WTC11 (cell line): Measurements from ENCODE around the gene POU2F1. TPM values are rescaled to one million over a fixed set of nuclear protein-coding genes. Genes with fewer than 3 reads are reported as not detected.

Experiments used
- ATAC-seq: fragments of 200-7000 bp; cut with Tn5 transposase; 2 replicates; pipeline ENCODE4 v1.10.0; 2021; ENCODE audit warnings: mild to moderate bottlenecking, moderate library complexity
- CTCF ChIA-PET: fragments of 300-600 bp; sonication (Branson Sonifier 250); formaldehyde crosslinking; loops from one replicate; lab custom pipeline; 2021; ENCODE audit warnings: antibody characterized with exemption; lab: Charles Lee
- POLR2A ChIA-PET: fragments of 350-600 bp; sonication (Branson Sonifier 250); formaldehyde crosslinking; loops from one replicate; lab custom pipeline; 2021; ENCODE audit warnings: antibody characterized with exemption; lab: Charles Lee
- DNase-seq: peaks from one replicate; pipeline ENCODE4 v3.0.0; 2021; ENCODE audit warnings: low spot score
- H3K27ac Mint-ChIP-seq: 2 replicates; pipeline ENCODE4 v1.8.0; 2021; ENCODE audit warnings: mixed read lengths
- H3K27me3 Mint-ChIP-seq: 2 replicates; pipeline ENCODE4 v1.8.0; 2021; ENCODE audit warnings: low read depth, mild to moderate bottlenecking, moderate library complexity, mixed read lengths
- H3K36me3 Mint-ChIP-seq: 2 replicates; pipeline ENCODE4 v1.8.0; 2021; ENCODE audit warnings: mixed read lengths
- H3K4me1 Mint-ChIP-seq: 2 replicates; pipeline ENCODE4 v1.8.0; 2022; ENCODE audit warnings: mixed read lengths
- H3K4me3 Mint-ChIP-seq: 2 replicates; pipeline ENCODE4 v1.8.0; 2021; ENCODE audit warnings: mild to moderate bottlenecking, moderate library complexity, mixed read lengths
- H3K9me3 Mint-ChIP-seq: 2 replicates; pipeline ENCODE4 v1.8.0; 2021; ENCODE audit warnings: mixed read lengths
- ETV6 ChIP-seq: sonication (generic); formaldehyde crosslinking; IDR thresholded peaks from 2 replicates; pipeline ENCODE4 v1.8.1; 2022; ENCODE audit warnings: mild to moderate bottlenecking, missing genetic modification reagents
- FOXK1 ChIP-seq: sonication (generic); formaldehyde crosslinking; IDR thresholded peaks from 2 replicates; pipeline ENCODE4 v1.8.0; 2022; ENCODE audit warnings: mild to moderate bottlenecking, moderate library complexity, missing genetic modification reagents
- FOXP1 ChIP-seq: sonication (generic); formaldehyde crosslinking; IDR thresholded peaks from 2 replicates; pipeline ENCODE4 v1.8.0; 2022; ENCODE audit warnings: missing genetic modification reagents, mild to moderate bottlenecking, moderate library complexity, borderline replicate concordance
- GABPB1 ChIP-seq: sonication (generic); formaldehyde crosslinking; IDR thresholded peaks from 2 replicates; pipeline ENCODE4 v1.8.1; 2023; ENCODE audit warnings: mild to moderate bottlenecking, missing genetic modification reagents
- HMGA2 ChIP-seq: fragments of 250-450 bp; sonication (Bioruptor Pico); IDR thresholded peaks from 2 replicates; pipeline ENCODE4 v1.4.0; 2021; ENCODE audit warnings: mild to moderate bottlenecking, moderate library complexity
- NFE2L1 ChIP-seq: sonication (generic); formaldehyde crosslinking; IDR thresholded peaks from 2 replicates; pipeline ENCODE4 v1.8.1; 2023; ENCODE audit warnings: missing genetic modification reagents
- RELA ChIP-seq: sonication (generic); formaldehyde crosslinking; IDR thresholded peaks from 2 replicates; pipeline ENCODE4 v1.8.1; 2022; ENCODE audit warnings: missing genetic modification reagents, mild to moderate bottlenecking, borderline replicate concordance
- RORB ChIP-seq: fragments of 250-450 bp; sonication (Bioruptor Pico); IDR thresholded peaks from 2 replicates; pipeline ENCODE4 v1.9.0; 2021; ENCODE audit warnings: mild to moderate bottlenecking
- SMAD3 ChIP-seq: sonication (generic); formaldehyde crosslinking; IDR thresholded peaks from 2 replicates; pipeline ENCODE4 v1.8.0; 2022; ENCODE audit warnings: missing genetic modification reagents, mild to moderate bottlenecking, borderline replicate concordance
- SOX15 ChIP-seq: fragments of 250-450 bp; sonication (Bioruptor Pico); IDR thresholded peaks from 2 replicates; pipeline ENCODE4 v1.9.0; 2021; ENCODE audit warnings: mild to moderate bottlenecking
- SP1 ChIP-seq: sonication (generic); formaldehyde crosslinking; conservative IDR thresholded peaks from 2 replicates; pipeline ENCODE4 v1.8.1; 2022; ENCODE audit warnings: missing genetic modification reagents
- TCF7 ChIP-seq: sonication (generic); formaldehyde crosslinking; IDR thresholded peaks from 2 replicates; pipeline ENCODE4 v1.8.0; 2022; ENCODE audit warnings: mild to moderate bottlenecking, low read depth, missing genetic modification reagents, moderate library complexity
- TEAD1 ChIP-seq: sonication (generic); formaldehyde crosslinking; IDR thresholded peaks from 2 replicates; pipeline ENCODE4 v1.8.0; 2022; ENCODE audit warnings: mild to moderate bottlenecking, missing genetic modification reagents
- TEAD4 ChIP-seq: sonication (generic); formaldehyde crosslinking; IDR thresholded peaks from 2 replicates; pipeline ENCODE4 v1.8.0; 2022; ENCODE audit warnings: mild to moderate bottlenecking, missing genetic modification reagents
- TP53 ChIP-seq: sonication (generic); formaldehyde crosslinking; IDR thresholded peaks from 2 replicates; pipeline ENCODE4 v1.8.1; 2023; ENCODE audit warnings: mild to moderate bottlenecking, missing genetic modification reagents
- ZNF219 ChIP-seq: sonication (generic); formaldehyde crosslinking; IDR thresholded peaks from 2 replicates; pipeline ENCODE4 v1.8.0; 2023; ENCODE audit warnings: missing genetic modification reagents, mild to moderate bottlenecking, borderline replicate concordance
- ZNF263 ChIP-seq: sonication (generic); formaldehyde crosslinking; IDR thresholded peaks from 2 replicates; pipeline ENCODE4 v1.8.1; 2022; ENCODE audit warnings: low read depth, mild to moderate bottlenecking, moderate library complexity, missing genetic modification reagents
- ZNF416 ChIP-seq: fragments of 250-450 bp; sonication (Bioruptor Pico); IDR thresholded peaks from 2 replicates; pipeline ENCODE4 v1.9.0; 2021; ENCODE audit warnings: mild to moderate bottlenecking, inconsistent platforms
- total RNA-seq: library from RNA; stranded (reverse); gene quantifications from 3 replicates; pipeline ENCODE4 v1.2.3, GENCODE V29; 2021
- TF ChIP-seq, protein P1 (sequence below): fragments of 250-450 bp; sonication (Bioruptor Pico); IDR thresholded peaks from 2 replicates; pipeline ENCODE4 v1.9.0; 2021; ENCODE audit warnings: mild to moderate bottlenecking, borderline replicate concordance
- TF ChIP-seq, protein P2 (sequence below): sonication (generic); formaldehyde crosslinking; IDR thresholded peaks from 2 replicates; pipeline ENCODE4 v1.8.1; 2023; ENCODE audit warnings: mild to moderate bottlenecking, missing genetic modification reagents
- TF ChIP-seq, protein P3 (sequence below): sonication (generic); formaldehyde crosslinking; IDR thresholded peaks from 2 replicates; pipeline ENCODE4 v1.8.0; 2022; ENCODE audit warnings: mild to moderate bottlenecking, missing genetic modification reagents
- TF ChIP-seq, protein P4 (sequence below): sonication (generic); formaldehyde crosslinking; IDR thresholded peaks from 2 replicates; pipeline ENCODE4 v1.8.1; 2022; ENCODE audit warnings: mild to moderate bottlenecking, moderate library complexity, missing genetic modification reagents
- TF ChIP-seq, protein P5 (sequence below): sonication (generic); formaldehyde crosslinking; IDR thresholded peaks from 2 replicates; pipeline ENCODE4 v1.8.0; 2022; ENCODE audit warnings: missing genetic modification reagents

POU2F1 gene
- total RNA-seq, 1 experiment from 2014 or later = 51.3 TPM

DNA sequence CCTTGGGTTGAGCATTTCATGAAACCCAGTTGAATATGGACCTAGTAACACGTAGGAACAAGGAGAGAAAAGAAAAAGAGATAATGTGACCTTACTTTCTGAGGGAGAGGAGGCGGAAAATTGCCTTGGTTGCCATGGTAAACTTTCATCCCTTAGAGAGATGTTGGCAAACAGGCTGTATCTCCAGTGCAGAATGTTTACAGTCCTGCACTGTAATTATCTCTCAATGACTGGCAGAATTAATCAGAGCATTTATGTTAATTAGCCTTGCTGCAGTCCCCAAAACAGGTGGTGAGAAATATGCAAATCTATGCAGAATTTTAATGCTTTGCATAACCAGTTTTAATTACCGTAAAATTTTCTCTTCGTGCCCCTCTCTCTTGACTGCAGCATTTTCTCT is 150.3 kb downstream of the POU2F1 start:
- DNase-seq = no peak
- Mint-ChIP-seq H3K9me3 (no peaks in the 10 kb centered on the region), H3K27ac (peak overlapping the region; percentile 67; the same call in 1 of the 2 replicates), H3K4me1 (peaks cover 46% of the 10 kb centered on the region), H3K4me3 (no peak overlapping the region), H3K27me3 (no peaks in the 10 kb centered on the region), H3K36me3 (peaks cover 4% of the 10 kb centered on the region; the same call in 1 of the 2 replicates)
- TF ChIP-seq, protein P1, sequence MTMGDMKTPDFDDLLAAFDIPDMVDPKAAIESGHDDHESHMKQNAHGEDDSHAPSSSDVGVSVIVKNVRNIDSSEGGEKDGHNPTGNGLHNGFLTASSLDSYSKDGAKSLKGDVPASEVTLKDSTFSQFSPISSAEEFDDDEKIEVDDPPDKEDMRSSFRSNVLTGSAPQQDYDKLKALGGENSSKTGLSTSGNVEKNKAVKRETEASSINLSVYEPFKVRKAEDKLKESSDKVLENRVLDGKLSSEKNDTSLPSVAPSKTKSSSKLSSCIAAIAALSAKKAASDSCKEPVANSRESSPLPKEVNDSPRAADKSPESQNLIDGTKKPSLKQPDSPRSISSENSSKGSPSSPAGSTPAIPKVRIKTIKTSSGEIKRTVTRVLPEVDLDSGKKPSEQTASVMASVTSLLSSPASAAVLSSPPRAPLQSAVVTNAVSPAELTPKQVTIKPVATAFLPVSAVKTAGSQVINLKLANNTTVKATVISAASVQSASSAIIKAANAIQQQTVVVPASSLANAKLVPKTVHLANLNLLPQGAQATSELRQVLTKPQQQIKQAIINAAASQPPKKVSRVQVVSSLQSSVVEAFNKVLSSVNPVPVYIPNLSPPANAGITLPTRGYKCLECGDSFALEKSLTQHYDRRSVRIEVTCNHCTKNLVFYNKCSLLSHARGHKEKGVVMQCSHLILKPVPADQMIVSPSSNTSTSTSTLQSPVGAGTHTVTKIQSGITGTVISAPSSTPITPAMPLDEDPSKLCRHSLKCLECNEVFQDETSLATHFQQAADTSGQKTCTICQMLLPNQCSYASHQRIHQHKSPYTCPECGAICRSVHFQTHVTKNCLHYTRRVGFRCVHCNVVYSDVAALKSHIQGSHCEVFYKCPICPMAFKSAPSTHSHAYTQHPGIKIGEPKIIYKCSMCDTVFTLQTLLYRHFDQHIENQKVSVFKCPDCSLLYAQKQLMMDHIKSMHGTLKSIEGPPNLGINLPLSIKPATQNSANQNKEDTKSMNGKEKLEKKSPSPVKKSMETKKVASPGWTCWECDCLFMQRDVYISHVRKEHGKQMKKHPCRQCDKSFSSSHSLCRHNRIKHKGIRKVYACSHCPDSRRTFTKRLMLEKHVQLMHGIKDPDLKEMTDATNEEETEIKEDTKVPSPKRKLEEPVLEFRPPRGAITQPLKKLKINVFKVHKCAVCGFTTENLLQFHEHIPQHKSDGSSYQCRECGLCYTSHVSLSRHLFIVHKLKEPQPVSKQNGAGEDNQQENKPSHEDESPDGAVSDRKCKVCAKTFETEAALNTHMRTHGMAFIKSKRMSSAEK = no peak
- TF ChIP-seq TEAD1 (CRISPR knock-in tag) = no peak
- TF ChIP-seq ZNF263 = no peak
- TF ChIP-seq HMGA2 = no peak
- no peak for TF ChIP-seq NFE2L1 (CRISPR knock-in tag)
- POLR2A ChIA-PET = no interaction called here
- ATAC-seq = no peak
- CTCF ChIA-PET = no interaction called here

DNA sequence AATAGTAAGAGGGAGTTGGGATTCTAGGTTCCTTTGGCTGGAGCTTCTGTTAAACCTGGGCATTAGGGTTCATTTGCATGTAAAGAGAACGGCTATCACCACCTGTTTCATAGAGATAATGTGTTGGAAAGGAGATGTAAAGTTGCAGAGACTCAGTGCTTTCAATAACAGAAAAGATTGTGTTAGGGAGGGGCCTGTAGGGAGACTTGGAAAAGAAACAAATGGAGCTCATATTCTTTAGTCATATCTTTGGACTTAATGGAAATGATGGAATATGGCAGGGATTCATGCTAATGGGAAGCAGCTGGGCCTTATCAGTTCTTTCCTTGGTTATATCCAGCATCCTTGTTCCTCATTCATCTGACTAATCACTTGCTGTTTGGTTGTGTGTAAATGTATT is 152.7 kb downstream of the POU2F1 start:
- Mint-ChIP-seq H3K4me1 (peaks cover 42% of the 10 kb centered on the region), H3K27me3 (no peaks in the 10 kb centered on the region), H3K9me3 (no peaks in the 10 kb centered on the region), H3K27ac (peak overlapping the region; percentile 20), H3K4me3 (no peak overlapping the region), H3K36me3 (peaks cover 15% of the 10 kb centered on the region)
- ChIA-PET CTCF (interaction anchor here (0.5 to 2.1 kb wide), 10 partner anchors 8 to 307 kb away, joined by 3 to 11 read pairs (median 5); no protein-coding TSS in a partner anchor), POLR2A (interaction anchor here (1.0 kb wide), 1 partner anchor 153 kb away, joined by 3 read pairs; no protein-coding TSS in a partner anchor)
- TF ChIP-seq SOX15 (CRISPR knock-in tag) (no peak), TEAD4 (no peak), GABPB1 (CRISPR knock-in tag) (no peak), SMAD3 (no peak), NFE2L1 (CRISPR knock-in tag) (no peak), TEAD1 (CRISPR knock-in tag) (no peak), TP53 (CRISPR knock-in tag) (no peak), SP1 (no peak), ZNF416 (no peak), TCF7 (CRISPR knock-in tag) (no peak)
- TF ChIP-seq, protein P2, sequence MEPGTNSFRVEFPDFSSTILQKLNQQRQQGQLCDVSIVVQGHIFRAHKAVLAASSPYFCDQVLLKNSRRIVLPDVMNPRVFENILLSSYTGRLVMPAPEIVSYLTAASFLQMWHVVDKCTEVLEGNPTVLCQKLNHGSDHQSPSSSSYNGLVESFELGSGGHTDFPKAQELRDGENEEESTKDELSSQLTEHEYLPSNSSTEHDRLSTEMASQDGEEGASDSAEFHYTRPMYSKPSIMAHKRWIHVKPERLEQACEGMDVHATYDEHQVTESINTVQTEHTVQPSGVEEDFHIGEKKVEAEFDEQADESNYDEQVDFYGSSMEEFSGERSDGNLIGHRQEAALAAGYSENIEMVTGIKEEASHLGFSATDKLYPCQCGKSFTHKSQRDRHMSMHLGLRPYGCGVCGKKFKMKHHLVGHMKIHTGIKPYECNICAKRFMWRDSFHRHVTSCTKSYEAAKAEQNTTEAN (CRISPR knock-in tag) = no peak
- TF ChIP-seq, protein P3, sequence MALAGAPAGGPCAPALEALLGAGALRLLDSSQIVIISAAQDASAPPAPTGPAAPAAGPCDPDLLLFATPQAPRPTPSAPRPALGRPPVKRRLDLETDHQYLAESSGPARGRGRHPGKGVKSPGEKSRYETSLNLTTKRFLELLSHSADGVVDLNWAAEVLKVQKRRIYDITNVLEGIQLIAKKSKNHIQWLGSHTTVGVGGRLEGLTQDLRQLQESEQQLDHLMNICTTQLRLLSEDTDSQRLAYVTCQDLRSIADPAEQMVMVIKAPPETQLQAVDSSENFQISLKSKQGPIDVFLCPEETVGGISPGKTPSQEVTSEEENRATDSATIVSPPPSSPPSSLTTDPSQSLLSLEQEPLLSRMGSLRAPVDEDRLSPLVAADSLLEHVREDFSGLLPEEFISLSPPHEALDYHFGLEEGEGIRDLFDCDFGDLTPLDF = no peak
- TF ChIP-seq, protein P4, sequence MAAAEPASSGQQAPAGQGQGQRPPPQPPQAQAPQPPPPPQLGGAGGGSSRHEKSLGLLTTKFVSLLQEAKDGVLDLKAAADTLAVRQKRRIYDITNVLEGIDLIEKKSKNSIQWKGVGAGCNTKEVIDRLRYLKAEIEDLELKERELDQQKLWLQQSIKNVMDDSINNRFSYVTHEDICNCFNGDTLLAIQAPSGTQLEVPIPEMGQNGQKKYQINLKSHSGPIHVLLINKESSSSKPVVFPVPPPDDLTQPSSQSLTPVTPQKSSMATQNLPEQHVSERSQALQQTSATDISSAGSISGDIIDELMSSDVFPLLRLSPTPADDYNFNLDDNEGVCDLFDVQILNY (CRISPR knock-in tag) = no peak
- no peak for DNase-seq
- peak; percentile 49 for ATAC-seq

DNA sequence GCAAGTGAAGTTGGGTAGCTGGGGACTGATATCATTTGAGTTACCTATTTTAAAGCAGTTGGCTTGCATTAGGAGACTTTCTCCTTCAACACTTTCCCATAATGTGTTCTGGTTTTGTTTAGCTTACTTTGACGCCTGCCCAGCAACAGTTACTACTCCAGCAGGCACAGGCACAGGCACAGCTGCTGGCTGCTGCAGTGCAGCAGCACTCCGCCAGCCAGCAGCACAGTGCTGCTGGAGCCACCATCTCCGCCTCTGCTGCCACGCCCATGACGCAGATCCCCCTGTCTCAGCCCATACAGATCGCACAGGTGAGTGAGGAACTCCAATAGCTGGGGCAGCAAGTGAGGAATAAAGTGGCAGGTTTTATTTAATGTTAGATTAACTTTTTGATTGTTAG is 153.3 kb downstream of the POU2F1 start:
- peaks cover 17% of the 10 kb centered on the region for H3K36me3 Mint-ChIP-seq
- peaks cover 40% of the 10 kb centered on the region for H3K4me1 Mint-ChIP-seq
- CTCF ChIA-PET = interaction anchor here (0.6 to 2.1 kb wide), 11 partner anchors 8 to 307 kb away, joined by 3 to 11 read pairs (median 5); no protein-coding TSS in a partner anchor
- peak; percentile 98 for ATAC-seq
- peak; percentile 38 for DNase-seq
- no peak overlapping the region; the same call in 1 of the 2 replicates for H3K4me3 Mint-ChIP-seq
- H3K9me3 Mint-ChIP-seq = no peaks in the 10 kb centered on the region
- peak overlapping the region; percentile 87 for H3K27ac Mint-ChIP-seq
- POLR2A ChIA-PET = interaction anchor here (1.0 kb wide), 1 partner anchor 154 kb away, joined by 3 read pairs; no protein-coding TSS in a partner anchor
- no peaks in the 10 kb centered on the region for H3K27me3 Mint-ChIP-seq
- TF ChIP-seq ZNF263 (no peak), FOXP1 (CRISPR knock-in tag) (no peak), ETV6 (CRISPR knock-in tag) (no peak), RORB (CRISPR knock-in tag) (no peak), RELA (no peak), ZNF219 (CRISPR knock-in tag) (no peak), FOXK1 (CRISPR knock-in tag) (no peak), SP1 (no peak)
- TF ChIP-seq, protein P5, sequence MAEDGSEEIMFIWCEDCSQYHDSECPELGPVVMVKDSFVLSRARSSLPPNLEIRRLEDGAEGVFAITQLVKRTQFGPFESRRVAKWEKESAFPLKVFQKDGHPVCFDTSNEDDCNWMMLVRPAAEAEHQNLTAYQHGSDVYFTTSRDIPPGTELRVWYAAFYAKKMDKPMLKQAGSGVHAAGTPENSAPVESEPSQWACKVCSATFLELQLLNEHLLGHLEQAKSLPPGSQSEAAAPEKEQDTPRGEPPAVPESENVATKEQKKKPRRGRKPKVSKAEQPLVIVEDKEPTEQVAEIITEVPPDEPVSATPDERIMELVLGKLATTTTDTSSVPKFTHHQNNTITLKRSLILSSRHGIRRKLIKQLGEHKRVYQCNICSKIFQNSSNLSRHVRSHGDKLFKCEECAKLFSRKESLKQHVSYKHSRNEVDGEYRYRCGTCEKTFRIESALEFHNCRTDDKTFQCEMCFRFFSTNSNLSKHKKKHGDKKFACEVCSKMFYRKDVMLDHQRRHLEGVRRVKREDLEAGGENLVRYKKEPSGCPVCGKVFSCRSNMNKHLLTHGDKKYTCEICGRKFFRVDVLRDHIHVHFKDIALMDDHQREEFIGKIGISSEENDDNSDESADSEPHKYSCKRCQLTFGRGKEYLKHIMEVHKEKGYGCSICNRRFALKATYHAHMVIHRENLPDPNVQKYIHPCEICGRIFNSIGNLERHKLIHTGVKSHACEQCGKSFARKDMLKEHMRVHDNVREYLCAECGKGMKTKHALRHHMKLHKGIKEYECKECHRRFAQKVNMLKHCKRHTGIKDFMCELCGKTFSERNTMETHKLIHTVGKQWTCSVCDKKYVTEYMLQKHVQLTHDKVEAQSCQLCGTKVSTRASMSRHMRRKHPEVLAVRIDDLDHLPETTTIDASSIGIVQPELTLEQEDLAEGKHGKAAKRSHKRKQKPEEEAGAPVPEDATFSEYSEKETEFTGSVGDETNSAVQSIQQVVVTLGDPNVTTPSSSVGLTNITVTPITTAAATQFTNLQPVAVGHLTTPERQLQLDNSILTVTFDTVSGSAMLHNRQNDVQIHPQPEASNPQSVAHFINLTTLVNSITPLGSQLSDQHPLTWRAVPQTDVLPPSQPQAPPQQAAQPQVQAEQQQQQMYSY (CRISPR knock-in tag) = no peak
